GM12892 (cell line): Measurements from ENCODE around the gene AACS.

Experiments
- POLR2A ChIP-seq: IDR thresholded peaks from 2 replicates; pipeline ENCODE4 v1.6.1; 2011; ENCODE audit warnings: low read depth, low read length, control low read depth
- POLR2AphosphoS5 ChIP-seq: IDR thresholded peaks from 2 replicates; pipeline ENCODE4 v1.6.1; 2011; ENCODE audit warnings: low read depth, low read length, control low read depth
- TAF1 ChIP-seq: IDR thresholded peaks from 2 replicates; pipeline ENCODE4 v1.6.1; 2011; ENCODE audit warnings: low read depth, mild to moderate bottlenecking, control low read depth, low read length, borderline replicate concordance

GRCh38 chr12:125050868-125051267, 14.4 kb upstream of the AACS start:
- TF ChIP-seq POLR2A (no peak), POLR2AphosphoS5 (no peak), TAF1 (no peak)
